HG02943 (cell line): ENCODE data around the gene IPO4.
A peak's percentile ranks its signal among the peaks of the same experiment; 100 is the strongest.
"Not testable (repeated sequence)": the region's sequence is repeated elsewhere in the genome, so short reads cannot be mapped to it uniquely, and the experiment has no call there.

Source experiments
- ATAC-seq: cut with Tn5 transposase; IDR thresholded peaks from one replicate; pipeline ENCODE4 v1.9.1; 2021; ENCODE audit warnings: mild to moderate bottlenecking, low read depth, moderate library complexity; ENCODE audit not compliant: unreplicated experiment

Gene IPO4

GRCh38 chr14:24188251-24189058 is at the start of gene IPO4:
IPO4 (minus strand) TSS chr14:24188816; CDS start chr14:24188787, 29 bp downstream.
- ATAC-seq, result peak; percentile 82

- ATAC-seq, result no peak
Measured at GRCh38 chr14:24238123-24238522, 49.5 kb upstream of the IPO4 start.

- no peak for ATAC-seq
Measured at GRCh38 chr14:24237463-24237955, 48.9 kb upstream of the IPO4 start.

GRCh38 chr14:24236689-24237462 is 48.3 kb upstream of the IPO4 start:
- ATAC-seq, result no peak

- ATAC-seq, result no peak
Measured at GRCh38 chr14:24235804-24236688, 47.4 kb upstream of the IPO4 start.

- no peak for ATAC-seq
Measured at GRCh38 chr14:24234095-24235005, 45.7 kb upstream of the IPO4 start.

- ATAC-seq, result no peak
Measured at GRCh38 chr14:24233538-24233866, 44.9 kb upstream of the IPO4 start.

- peak; percentile 54 for ATAC-seq
Measured at GRCh38 chr14:24232645-24233537, 44.3 kb upstream of the IPO4 start, which contains the start of gene GMPR2. GMPR2 (plus strand) TSS chr14:24232929; CDS start chr14:24233254, 325 bp downstream.

GRCh38 chr14:24232121-24232644 is 43.6 kb upstream of the IPO4 start, which contains the start of gene NEDD8:
NEDD8 (minus strand) TSS chr14:24232367; CDS start chr14:24232267, 100 bp downstream.
- peak; percentile 71 for ATAC-seq

- ATAC-seq, result no peak
Measured at GRCh38 chr14:24231263-24232120, 42.9 kb upstream of the IPO4 start.

- no peak for ATAC-seq
Measured at GRCh38 chr14:24228902-24229301, 40.3 kb upstream of the IPO4 start.

- ATAC-seq, result no peak
Measured at GRCh38 chr14:24226473-24226872, 37.9 kb upstream of the IPO4 start.

- ATAC-seq, result no peak
Measured at GRCh38 chr14:24224618-24225071, 36.0 kb upstream of the IPO4 start.

GRCh38 chr14:24222987-24223386 is 34.4 kb upstream of the IPO4 start:
- not testable (repeated sequence) for ATAC-seq

- no peak for ATAC-seq
Measured at GRCh38 chr14:24219521-24219920, 30.9 kb upstream of the IPO4 start.

- ATAC-seq, result no peak
Measured at GRCh38 chr14:24219080-24219479, 30.5 kb upstream of the IPO4 start.

GRCh38 chr14:24216876-24217275 is 28.3 kb upstream of the IPO4 start:
- ATAC-seq, result not testable (repeated sequence)
